Tibial nerve (tissue), 4 donors: ENCODE data around the gene LZTS3. TPM values are rescaled to one million over a fixed set of nuclear protein-coding genes. Genes with fewer than 3 reads are reported as not detected.

ENCODE experiments used
- DNase-seq, 2 donors: peaks; one replicate each; pipeline ENCODE4 v3.0.0-alpha.2; 2019; ENCODE audit warnings: low spot score in 2 of 2
- H3K27ac ChIP-seq, 4 donors: fragments of 200-600 bp; sonication (generic) in 3 of 4; one replicate each; pipeline ENCODE4 v1.5.1; 2017 to 2019; ENCODE audit warnings: mild to moderate bottlenecking in 1 of 4
- H3K27me3 ChIP-seq, 2 donors: fragments of 200-600 bp; sonication (generic) in 1 of 2; one replicate each; pipeline versions ENCODE4 v1.5.1 to v1.6.0; 2017 to 2019
- H3K36me3 ChIP-seq, 3 donors: fragments of 200-600 bp; sonication (generic); one replicate each; pipeline ENCODE4 v1.5.1; 2018 to 2019
- H3K4me1 ChIP-seq, 4 donors: fragments of 200-600 bp; sonication (generic) in 3 of 4; one replicate each; pipeline ENCODE4 v1.5.1; 2017 to 2019
- H3K4me3 ChIP-seq, 4 donors: fragments of 200-600 bp; sonication (generic) in 3 of 4; one replicate each; pipeline ENCODE4 v1.5.1; 2017 to 2019; ENCODE audit warnings: mild to moderate bottlenecking in 1 of 4, moderate library complexity in 1 of 4
- H3K9me3 ChIP-seq, 4 donors: fragments of 200-600 bp; sonication (generic) in 3 of 4; one replicate each; pipeline ENCODE4 v1.5.1; 2017 to 2019
- CTCF ChIP-seq, 5 experiments: fragments of 200-600 bp in 3 of 5; fragments of 450-650 bp in 2 of 5; sonication (generic) in 3 of 5; IDR thresholded peaks; one replicate each; pipeline ENCODE4 v1.5.1; 2016 to 2019; ENCODE audit warnings: antibody characterized with exemption in 5 of 5, mild to moderate bottlenecking in 3 of 5, moderate library complexity in 2 of 5
- EP300 ChIP-seq, 2 donors: sonication (generic); formaldehyde crosslinking; IDR thresholded peaks; one replicate each; pipeline ENCODE4 v1.6.1; 2017; ENCODE audit warnings: antibody characterized with exemption in 2 of 2, mild to moderate bottlenecking in 1 of 2
- POLR2A ChIP-seq, 2 donors: fragments of 450-650 bp; IDR thresholded peaks; one replicate each; pipeline ENCODE4 v1.6.1; 2017; ENCODE audit warnings: antibody characterized with exemption in 2 of 2, mild to moderate bottlenecking in 2 of 2, moderate library complexity in 2 of 2
- WGBS, 2 donors: methylation state at CpG; one replicate each; pipeline ENCODE4 v1.1.5; 2018; 5-methylcytosine and 5-hydroxymethylcytosine counted together
- total RNA-seq, 4 donors: library from RNA; depleted of rRNA; stranded (reverse); fragments of >200 nt; gene quantifications; one replicate each; pipeline ENCODE4 v1.1.0, GENCODE V29; 2016

LZTS3 gene
- total RNA-seq, 4 donors from 2014 or later: 10.9 to 28.2 (median 18.6) TPM

- TF ChIP-seq CTCF (IDR thresholded peaks at IDR 0.05) (no peak), EP300 (IDR thresholded peaks at IDR 0.05) (no peak), POLR2A (IDR thresholded peaks at IDR 0.05) (no peak)
- Histone ChIP-seq H3K36me3 (peaks cover 0 to 21% (median 0%) of the 10 kb centered on the region in 3 donors), H3K4me1 (peaks cover 0 to 8% (median 0%) of the 10 kb centered on the region in 4 donors), H3K9me3 (no peaks in the 10 kb centered on the region), H3K27ac (no peak overlapping the region), H3K4me3 (no peak overlapping the region), H3K27me3 (peaks cover 0 to 6% of the 10 kb centered on the region in 2 donors)
- WGBS, 2 donors: 68 to 74% methylated on average over 30 to 45 of the region's 45 CpGs
- DNase-seq: no peak
Observed at GRCh38 chr20:3165473-3166337, 7.6 kb downstream of the LZTS3 start.

DNA sequence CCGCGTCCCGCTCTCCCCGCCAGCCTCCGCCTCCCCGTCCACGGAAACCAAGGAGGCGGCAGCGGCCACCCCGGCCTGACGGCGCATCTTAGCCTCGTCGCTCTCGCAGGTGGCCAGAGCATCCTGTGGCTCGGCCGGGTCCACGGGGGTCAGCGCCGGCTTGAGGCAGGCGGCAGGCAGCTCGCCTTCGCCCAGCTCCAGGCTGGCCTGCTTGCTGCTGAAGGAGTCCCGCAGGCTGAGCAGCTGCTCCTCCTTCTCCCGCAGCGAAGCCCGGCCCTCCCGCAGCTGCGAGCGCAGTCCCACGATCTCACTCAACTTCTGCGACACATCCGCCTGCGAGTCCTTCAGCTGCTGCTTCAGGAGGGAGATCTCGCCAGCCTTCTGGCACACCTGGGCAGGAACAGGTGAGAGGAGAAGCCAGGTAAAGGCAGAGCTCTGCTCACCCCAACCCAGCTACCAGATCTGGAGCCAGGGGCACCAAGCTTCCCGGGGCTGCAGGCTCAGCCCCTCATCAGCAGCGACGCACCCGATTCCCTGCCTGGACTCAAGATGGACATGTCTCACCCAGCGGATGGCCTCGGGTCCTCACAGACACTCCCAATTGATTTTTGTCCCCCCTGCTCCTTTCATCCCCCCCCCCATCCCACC lies 8.5 kb downstream of the LZTS3 start:
- H3K27me3 ChIP-seq: peaks cover 0 to 6% of the 10 kb centered on the region in 2 donors
- H3K36me3 ChIP-seq: peaks cover 0 to 21% (median 0%) of the 10 kb centered on the region in 3 donors
- TF ChIP-seq EP300 (IDR thresholded peaks at IDR 0.05) (no peak), POLR2A (IDR thresholded peaks at IDR 0.05) (no peak), CTCF (IDR thresholded peaks at IDR 0.05) (no peak)
- no peaks in the 10 kb centered on the region for H3K9me3 ChIP-seq
- no peak overlapping the region for H3K4me3 ChIP-seq
- H3K27ac ChIP-seq: no peak overlapping the region
- WGBS, 2 donors: 82 to 86% methylated on average over 30 to 40 of the region's 41 CpGs
- peaks cover 0 to 11% (median 0%) of the 10 kb centered on the region in 4 donors for H3K4me1 ChIP-seq
- DNase-seq: no peak

- H3K4me1 ChIP-seq: peaks cover 0 to 12% (median 0%) of the 10 kb centered on the region in 4 donors
- TF ChIP-seq EP300 (IDR thresholded peaks at IDR 0.05): no peak
- TF ChIP-seq CTCF (IDR thresholded peaks at IDR 0.05): no peak
- no peak for TF ChIP-seq POLR2A (IDR thresholded peaks at IDR 0.05)
- H3K27me3 ChIP-seq: peaks cover 0 to 6% of the 10 kb centered on the region in 2 donors
- WGBS, 2 donors: 88 to 89% methylated on average over 32 of the region's 32 CpGs
- H3K27ac ChIP-seq: no peak overlapping the region
- H3K36me3 ChIP-seq: peaks cover 0 to 21% (median 0%) of the 10 kb centered on the region in 3 donors
- DNase-seq: no peak
- no peak overlapping the region for H3K4me3 ChIP-seq
- no peaks in the 10 kb centered on the region for H3K9me3 ChIP-seq
Observed at GRCh38 chr20:3164043-3164762, 9.1 kb downstream of the LZTS3 start.

DNA sequence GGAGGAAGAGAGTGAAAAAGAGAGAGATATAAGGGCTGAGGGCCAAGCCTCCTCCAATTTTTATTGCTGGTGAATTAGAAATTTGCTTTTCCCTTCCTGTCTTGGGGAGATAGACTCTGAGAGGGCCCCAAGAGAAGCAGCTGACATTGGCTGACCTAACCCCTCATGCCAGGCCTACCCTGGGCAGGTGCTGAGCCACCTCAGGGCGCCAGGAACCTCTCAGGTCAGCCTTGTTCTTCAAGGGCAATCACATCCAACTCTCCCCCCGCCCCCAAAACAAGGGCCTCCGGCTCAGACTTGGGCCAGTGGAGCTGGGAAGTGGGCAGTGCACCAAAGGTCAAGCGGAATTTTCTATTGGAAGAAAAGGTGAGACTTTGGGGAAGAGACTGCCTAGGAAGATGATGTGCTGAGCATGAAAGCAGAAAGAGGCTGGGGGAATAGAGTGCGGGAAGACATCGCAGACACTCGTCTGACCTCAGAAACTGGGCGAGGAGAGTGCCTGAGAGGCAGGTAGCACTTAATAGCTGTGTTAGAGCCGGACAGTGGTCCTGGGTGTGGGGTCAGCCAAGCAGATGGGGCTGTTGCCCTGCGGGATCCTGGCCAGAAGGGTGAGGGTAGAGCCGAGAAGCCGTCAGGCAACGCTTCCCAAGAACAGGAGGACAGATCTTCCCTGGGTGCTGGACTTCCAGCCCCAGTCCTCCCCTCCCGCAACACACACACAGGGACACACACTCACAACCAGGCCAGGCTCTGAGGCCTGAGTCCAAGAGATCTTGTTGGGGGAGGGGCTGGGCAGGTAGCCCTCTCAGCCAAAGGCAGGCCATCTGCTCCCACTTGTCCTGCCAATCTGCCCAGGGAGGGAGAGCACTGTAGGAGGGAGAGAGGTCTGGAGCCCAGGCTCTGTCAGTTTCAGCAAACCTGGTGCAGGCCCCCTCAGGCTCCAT lies 10.0 kb downstream of the LZTS3 start:
- TF ChIP-seq EP300 (IDR thresholded peaks at IDR 0.05) (no peak), POLR2A (IDR thresholded peaks at IDR 0.05) (no peak), CTCF (IDR thresholded peaks at IDR 0.05) (no peak)
- Histone ChIP-seq H3K4me1 (peaks cover 0 to 17% (median 6%) of the 10 kb centered on the region in 4 donors), H3K9me3 (no peaks in the 10 kb centered on the region), H3K27me3 (peaks cover 0 to 6% of the 10 kb centered on the region in 2 donors), H3K4me3 (no peak overlapping the region), H3K36me3 (peaks cover 0 to 21% (median 0%) of the 10 kb centered on the region in 3 donors), H3K27ac (no peak overlapping the region)
- WGBS, 2 donors: 85 to 89% methylated on average over 14 of the region's 14 CpGs
- DNase-seq: no peak
